HG02623 (cell line): ENCODE measurements around the gene PPL.

Experiments used
- ATAC-seq: cut with Tn5 transposase; IDR thresholded peaks from one replicate; pipeline ENCODE4 v1.9.1; 2021; ENCODE audit warnings: moderate library complexity; ENCODE audit not compliant: unreplicated experiment

The PPL gene

GRCh38 chr16:4891097-4891885 is 45.7 kb downstream of the PPL start:
- ATAC-seq = no peak

- no peak for ATAC-seq
Measured at GRCh38 chr16:4890686-4891085, 46.3 kb downstream of the PPL start.

- no peak for ATAC-seq
Measured at GRCh38 chr16:4890026-4890425, 46.9 kb downstream of the PPL start.

- no peak for ATAC-seq
Measured at GRCh38 chr16:4888428-4889135, 48.4 kb downstream of the PPL start.

- ATAC-seq = no peak
Measured at GRCh38 chr16:4886151-4886550, 50.8 kb downstream of the PPL start.

- ATAC-seq = no peak
Measured at GRCh38 chr16:4884972-4885874, 51.7 kb downstream of the PPL start.

GRCh38 chr16:4884209-4884608 is 52.7 kb downstream of the PPL start:
- no peak for ATAC-seq

GRCh38 chr16:4883501-4883900 is 53.4 kb downstream of the PPL start:
- no peak for ATAC-seq

- ATAC-seq = no peak
Measured at GRCh38 chr16:4882633-4883285, 54.2 kb downstream of the PPL start.

GRCh38 chr16:4882000-4882632 is 54.8 kb downstream of the PPL start:
- no peak for ATAC-seq

GRCh38 chr16:4880006-4880580 is 56.9 kb downstream of the PPL start:
- no peak for ATAC-seq

- no peak for ATAC-seq
Measured at GRCh38 chr16:4879049-4879448, 57.9 kb downstream of the PPL start.

GRCh38 chr16:4877380-4877685 is 59.6 kb downstream of the PPL start:
- ATAC-seq = no peak

GRCh38 chr16:4876646-4877379 is 60.1 kb downstream of the PPL start:
- no peak for ATAC-seq

- ATAC-seq = no peak
Measured at GRCh38 chr16:4874666-4875065, 62.3 kb downstream of the PPL start.

GRCh38 chr16:4873091-4873490 is 63.9 kb downstream of the PPL start:
- no peak for ATAC-seq

- ATAC-seq = no peak
Measured at GRCh38 chr16:4871071-4871470, 65.9 kb downstream of the PPL start.

GRCh38 chr16:4870138-4870671 is 66.7 kb downstream of the PPL start:
- no peak for ATAC-seq

- no peak for ATAC-seq
Measured at GRCh38 chr16:4869147-4869805, 67.7 kb downstream of the PPL start.
